ENCODE data around the gene TTC12.

Gene TTC12, protein sequence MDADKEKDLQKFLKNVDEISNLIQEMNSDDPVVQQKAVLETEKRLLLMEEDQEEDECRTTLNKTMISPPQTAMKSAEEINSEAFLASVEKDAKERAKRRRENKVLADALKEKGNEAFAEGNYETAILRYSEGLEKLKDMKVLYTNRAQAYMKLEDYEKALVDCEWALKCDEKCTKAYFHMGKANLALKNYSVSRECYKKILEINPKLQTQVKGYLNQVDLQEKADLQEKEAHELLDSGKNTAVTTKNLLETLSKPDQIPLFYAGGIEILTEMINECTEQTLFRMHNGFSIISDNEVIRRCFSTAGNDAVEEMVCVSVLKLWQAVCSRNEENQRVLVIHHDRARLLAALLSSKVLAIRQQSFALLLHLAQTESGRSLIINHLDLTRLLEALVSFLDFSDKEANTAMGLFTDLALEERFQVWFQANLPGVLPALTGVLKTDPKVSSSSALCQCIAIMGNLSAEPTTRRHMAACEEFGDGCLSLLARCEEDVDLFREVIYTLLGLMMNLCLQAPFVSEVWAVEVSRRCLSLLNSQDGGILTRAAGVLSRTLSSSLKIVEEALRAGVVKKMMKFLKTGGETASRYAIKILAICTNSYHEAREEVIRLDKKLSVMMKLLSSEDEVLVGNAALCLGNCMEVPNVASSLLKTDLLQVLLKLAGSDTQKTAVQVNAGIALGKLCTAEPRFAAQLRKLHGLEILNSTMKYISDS

DNA sequence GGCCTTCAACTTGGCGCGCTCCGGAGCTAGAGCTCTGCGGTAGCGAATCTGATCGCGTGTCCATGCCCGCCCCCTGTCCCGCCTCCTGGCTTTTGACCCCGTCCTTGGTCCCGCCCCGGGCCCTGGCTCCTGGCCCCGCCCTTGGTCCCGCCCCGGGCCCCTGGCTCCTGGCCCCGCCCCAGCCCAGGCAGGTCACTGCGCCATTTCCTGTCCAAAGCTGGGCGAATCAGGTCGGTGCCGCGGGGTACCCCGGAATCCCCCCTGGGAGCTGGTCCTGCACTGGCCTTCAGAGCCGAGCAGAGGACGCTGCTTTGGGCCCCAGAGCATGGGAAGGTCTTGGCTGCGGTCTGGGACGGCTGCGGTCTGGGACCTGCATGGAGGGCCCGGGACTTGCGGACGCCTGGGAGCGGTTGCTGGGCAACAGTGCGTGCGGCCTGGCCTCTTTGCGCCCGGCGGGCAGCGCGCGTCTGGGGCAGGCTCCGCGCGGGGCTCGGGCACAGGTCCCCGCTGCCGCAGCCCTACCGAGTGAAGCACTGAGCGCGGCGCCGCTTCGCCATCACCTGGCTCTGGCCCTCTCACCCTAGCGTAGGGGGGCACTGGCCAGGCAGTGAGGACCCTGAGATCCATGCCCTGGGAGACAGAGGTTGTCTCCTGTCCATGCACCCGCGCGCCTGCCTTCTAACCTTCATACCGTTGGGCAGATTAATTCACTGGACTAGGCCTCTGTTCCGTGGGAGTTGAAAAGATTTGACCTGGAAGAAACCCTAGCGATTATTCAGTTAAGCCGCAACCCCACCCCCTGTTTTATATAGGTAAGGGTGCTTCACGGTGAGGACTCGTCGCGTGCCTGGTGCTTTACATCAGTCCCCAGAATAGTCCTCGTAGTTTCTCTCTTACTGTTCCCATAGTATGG is at the start of gene TTC12:
Gene TTC12 (plus strand): TSS at position 195 of the 913 bp plus-strand sequence. CDS start 1,675 bp downstream, outside the sequence.
- no peak for DNase-seq

GRCh38 chr11:113265362-113265761 is 49.0 kb upstream of the TTC12 start:
- no peak for DNase-seq

GRCh38 chr11:113267493-113267892 is 46.9 kb upstream of the TTC12 start:
- no peak for DNase-seq

GRCh38 chr11:113269096-113269495 is 45.3 kb upstream of the TTC12 start:
- DNase-seq, result no peak

GRCh38 chr11:113269636-113270035 is 44.7 kb upstream of the TTC12 start:
- no peak for DNase-seq

DNA sequence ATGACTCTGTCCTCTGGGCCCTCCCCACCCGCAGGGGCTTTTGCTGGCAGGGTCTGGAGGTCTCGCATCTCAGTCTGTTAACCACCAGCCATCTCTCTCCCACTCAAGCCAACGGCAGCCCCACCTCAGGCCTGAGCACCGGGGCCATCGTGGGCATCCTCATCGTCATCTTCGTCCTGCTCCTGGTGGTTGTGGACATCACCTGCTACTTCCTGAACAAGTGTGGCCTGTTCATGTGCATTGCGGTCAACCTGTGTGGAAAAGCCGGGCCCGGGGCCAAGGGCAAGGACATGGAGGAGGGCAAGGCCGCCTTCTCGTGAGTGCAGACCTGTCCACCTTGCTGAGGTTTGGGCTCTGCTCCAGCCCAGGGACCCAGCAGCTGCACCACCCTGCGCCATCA is 44.3 kb upstream of the TTC12 start:
- no peak for DNase-seq

DNA sequence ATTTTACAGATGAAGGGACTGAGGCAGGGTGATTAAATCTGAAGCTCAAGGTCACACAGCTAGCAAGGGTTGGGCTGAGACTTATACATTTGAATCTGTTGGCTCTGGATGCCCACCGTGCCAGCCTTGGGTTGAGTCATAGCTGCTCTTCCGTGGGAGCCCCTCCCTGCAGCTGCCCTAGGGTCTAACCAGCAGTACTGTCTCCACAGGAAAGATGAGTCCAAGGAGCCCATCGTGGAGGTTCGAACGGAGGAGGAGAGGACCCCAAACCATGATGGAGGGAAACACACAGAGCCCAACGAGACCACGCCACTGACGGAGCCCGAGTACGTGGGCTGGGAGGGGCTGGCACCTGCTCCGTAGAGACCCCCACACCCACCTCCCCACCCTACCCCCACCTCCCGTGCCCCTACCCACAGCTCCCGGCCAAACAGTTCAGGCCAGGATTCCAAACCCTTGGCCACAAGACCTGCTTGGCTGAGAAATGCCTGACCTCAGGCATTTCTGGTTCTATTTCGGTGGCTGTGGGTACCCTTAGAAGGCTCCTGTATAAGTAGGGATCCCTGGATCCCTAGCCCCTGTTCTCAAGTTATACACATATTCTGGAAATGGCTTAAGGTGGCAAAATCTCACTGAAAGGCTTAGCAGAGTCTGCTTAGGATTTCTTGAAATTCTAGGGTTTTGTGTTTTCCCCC is 42.7 kb upstream of the TTC12 start:
- DNase-seq, result no peak

DNA sequence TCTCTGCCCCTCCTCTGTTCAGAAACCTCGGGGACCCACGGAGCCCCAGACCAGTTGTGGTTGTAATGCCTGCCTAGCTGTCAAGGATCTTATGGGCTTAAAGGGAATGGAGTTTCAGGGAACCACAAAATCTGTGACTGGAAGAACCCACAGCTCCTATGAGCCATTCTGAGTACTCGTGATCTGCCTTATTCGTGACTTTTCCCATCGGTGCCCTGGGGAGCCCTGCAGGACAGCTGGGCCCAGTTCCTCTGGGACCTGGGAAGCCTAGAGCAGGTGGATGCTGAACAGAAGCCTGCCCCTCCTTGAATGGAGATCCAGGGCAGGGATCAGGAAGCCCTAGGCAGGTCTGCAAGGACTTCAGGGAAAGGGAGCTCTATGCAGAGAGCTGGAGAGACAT is 42.1 kb upstream of the TTC12 start:
- no peak for DNase-seq

- no peak for DNase-seq
These were observed 41.3 kb upstream of the TTC12 start for GRCh38 chr11:113272927-113273615.

- no peak for DNase-seq
These were observed 40.7 kb upstream of the TTC12 start for GRCh38 chr11:113273720-113274119.

GRCh38 chr11:113274713-113275582 is 39.4 kb upstream of the TTC12 start:
- DNase-seq, result no peak

DNA sequence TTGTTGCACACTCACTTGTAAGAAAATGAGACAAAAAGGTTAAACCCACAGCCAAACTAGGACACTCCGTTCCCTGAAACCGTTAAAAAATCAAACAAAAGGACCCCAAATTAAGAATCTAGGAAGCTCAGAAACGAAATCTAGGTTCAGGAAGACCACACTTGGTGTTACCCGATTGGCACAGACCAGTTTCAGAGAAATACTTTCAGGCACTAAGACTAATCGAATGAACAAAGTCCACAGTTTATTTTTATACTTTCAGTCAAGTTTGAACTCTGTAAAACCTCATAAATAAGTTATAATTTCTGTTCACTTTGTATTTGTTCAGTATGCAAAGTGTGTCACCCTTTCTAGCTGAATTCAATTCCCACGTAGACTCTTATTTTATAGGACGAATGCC is 38.8 kb upstream of the TTC12 start:
- no peak for DNase-seq

DNA sequence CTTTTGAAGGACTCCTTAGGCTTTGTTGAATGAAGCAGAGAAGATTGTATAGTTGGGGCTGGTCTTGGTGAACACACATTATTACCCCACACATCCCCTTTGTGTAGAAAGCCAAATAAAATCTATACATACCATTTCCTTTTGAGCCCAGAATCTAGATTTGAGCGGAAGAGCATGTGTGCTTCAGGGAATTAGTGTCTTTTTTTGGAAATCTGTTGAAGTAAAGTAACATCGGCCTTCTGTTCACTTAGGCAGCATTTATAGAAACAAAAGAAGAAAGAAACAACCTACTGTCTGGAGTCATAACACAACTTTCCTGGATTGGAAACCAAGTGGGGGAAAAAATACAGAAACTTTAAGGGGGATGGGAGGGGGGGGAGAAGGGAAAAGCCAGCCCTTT is 37.9 kb upstream of the TTC12 start:
- no peak for DNase-seq

DNA sequence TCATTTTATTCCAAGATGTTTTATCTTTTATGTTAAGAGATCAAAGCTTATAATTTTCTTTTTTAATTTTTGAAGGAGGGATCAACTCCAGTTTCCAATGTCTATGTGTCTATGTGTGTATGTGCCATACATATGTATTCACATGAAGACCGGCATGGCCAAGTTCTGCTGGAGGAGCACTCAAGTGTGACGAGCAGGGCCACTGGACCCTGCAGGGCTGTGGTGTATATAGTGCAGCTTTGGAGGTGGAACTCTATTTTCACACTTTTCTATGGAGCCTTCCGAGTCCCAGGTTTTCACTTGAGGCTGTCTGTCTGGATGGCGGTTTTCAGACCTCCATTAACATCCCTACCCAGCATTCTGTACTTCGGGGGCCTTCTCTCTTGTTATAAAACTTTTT is 36.5 kb upstream of the TTC12 start:
- no peak for DNase-seq

DNA sequence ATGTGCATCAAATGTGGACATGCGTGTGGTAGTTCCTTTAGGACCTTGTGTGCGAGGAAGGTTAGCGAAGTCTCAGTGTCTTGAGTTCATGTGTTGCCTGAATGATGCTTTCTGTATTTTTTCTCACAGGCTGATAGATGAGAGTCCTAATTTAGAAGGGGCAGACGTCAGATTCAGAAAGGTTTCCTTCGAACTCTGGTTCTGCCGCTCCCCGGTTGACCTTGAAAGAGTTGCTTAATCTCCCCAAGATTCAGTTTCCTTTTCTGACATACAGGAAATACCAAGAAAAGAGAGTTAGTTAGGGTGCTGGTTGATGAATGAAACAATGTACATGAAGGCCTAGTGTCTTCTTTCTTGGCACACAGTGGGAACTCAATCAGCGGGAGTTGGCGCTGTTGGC is 35.9 kb upstream of the TTC12 start:
- no peak for DNase-seq

DNA sequence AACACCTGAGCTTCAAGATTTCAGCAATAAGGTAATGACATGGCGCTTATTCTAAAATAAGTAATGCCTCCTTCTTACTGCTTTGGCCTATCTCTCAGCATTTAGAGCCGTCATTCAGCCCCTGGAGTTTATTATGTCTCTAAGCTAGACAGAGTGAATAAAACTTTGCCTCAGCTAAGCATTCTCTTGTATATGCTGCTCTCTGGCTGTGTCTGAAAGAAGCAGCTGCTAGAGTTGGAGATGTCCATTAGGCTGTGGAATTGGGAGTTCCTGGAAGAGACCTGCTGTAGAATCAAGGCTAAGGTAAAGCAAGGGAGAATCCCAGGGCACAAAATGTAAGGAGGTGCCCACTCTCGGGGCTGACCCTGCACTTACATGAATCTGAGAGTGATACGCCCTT is 35.5 kb upstream of the TTC12 start:
- DNase-seq, result no peak

DNA sequence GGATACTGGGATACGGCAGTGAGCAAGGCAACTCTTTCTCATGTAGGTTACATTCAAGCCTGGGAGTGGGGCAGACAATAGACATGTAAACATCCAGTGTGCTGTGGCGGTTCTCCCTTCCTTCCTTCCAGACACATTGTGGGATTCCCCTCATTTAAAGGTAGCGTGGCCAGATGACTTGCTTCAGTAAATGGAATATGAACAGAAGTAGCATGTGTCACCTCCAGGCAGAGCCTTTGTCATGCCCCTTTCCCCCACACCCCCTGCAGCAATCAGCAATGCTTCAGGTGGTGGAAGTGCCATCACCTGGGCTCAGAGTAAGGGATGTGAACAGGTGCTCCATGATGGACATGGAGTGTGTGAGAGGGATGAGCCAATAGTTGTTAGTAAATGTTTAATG is 34.8 kb upstream of the TTC12 start:
- DNase-seq, result no peak

DNA sequence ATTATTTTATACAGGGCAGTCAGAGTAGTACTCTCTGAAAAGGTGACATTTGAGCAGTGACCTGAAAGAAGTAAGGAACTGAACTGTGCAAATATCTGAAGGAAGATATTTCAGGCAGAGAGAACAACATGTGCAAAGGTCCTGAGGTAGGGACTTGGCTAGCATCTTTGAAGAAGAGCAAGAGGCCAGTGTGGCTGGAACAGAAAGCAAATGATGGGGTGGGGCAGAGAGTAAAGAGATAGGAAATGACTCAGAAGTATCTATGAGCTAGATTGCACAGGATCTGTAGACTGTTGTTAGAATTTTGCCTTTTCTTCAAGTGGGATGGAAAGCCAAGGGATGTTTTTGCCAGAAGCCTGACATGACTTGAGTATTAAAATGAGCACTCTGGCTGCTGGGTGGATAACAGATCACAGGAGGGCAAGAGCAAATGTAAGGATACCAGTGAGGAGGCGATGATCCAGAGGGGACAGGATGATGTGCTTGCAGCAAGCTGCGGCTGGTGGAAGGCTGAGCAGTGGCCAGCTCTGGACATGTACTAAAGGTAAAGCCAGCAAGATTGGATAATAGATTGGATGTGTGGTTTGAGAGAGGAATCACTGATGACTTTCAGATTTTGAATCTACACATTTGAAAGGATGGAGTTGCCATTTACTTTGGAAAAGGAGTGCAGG is 33.2 kb upstream of the TTC12 start:
- no peak for DNase-seq

GRCh38 chr11:113282898-113283437 is 31.4 kb upstream of the TTC12 start:
- no peak for DNase-seq

GRCh38 chr11:113283881-113284280 is 30.5 kb upstream of the TTC12 start:
- DNase-seq, result no peak

Data from NCI-H1694 treated with DMSO at 0.1 percent for 48 hours (cell line).